ENCODE measurements around the gene PODXL2.

DNA sequence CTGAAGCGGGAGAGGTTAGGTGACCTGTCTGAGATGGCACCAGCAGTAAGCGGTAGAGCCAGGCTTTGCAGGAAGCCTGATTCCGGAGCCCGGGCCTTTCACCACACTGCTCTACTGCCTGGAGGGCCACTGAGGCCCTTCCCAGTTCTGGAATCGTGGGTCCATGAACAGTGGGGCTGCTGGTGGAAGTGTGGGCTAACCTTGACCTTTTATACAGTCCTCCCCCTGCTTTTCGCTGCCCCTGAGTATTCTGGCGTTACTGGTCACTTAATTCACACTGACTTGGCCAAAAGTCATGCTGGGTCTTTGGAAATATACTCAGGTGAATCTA is 41.2 kb downstream of the PODXL2 start:
- TF ChIP-seq EZH2 (IDR thresholded peaks at IDR 0.05; ENCODE audit: low read depth, low read length, severe bottlenecking) (no peak), CHD1 (IDR thresholded peaks at IDR 0.05; ENCODE audit: low read depth, low read length) (no peak), SP1 (IDR thresholded peaks at IDR 0.05; ENCODE audit: low read depth, low read length) (no peak), CTCF (IDR thresholded peaks at IDR 0.05; ENCODE audit: control extremely low read depth in 1 of 3, insufficient read depth in 1 of 3, low read depth in 1 of 3, low read length in 3 of 3) (no peak), MAFK (IDR thresholded peaks at IDR 0.05; ENCODE audit: low read depth, low read length) (no peak), TBP (IDR thresholded peaks at IDR 0.05; ENCODE audit: low read depth, low read length) (no peak), TEAD4 (IDR thresholded peaks at IDR 0.05; ENCODE audit: low read depth, low read length) (no peak), TAF1 (IDR thresholded peaks at IDR 0.05; ENCODE audit: low read depth, low read length) (no peak), POLR2AphosphoS5 (IDR thresholded peaks at IDR 0.05; ENCODE audit: low read depth, low read length) (no peak), HDAC2 (IDR thresholded peaks at IDR 0.05; ENCODE audit: borderline replicate concordance in 1 of 2, low read depth in 2 of 2, low read length in 2 of 2) (no peak), YY1 (IDR thresholded peaks at IDR 0.05; ENCODE audit: low read depth, low read length) (no peak)

Data from H1 (cell line).